Trophoblast cell (in vitro differentiated cells and primary cell): ENCODE results near the gene CCDC38.
"Not testable (repeated sequence)": the region's sequence is repeated elsewhere in the genome, so short reads cannot be mapped to it uniquely, and the experiment has no call there.

Experiments used
- DNase-seq, 2 donors: peaks; one replicate each; pipeline ENCODE4 v3.0.0-alpha.2; 2016
- H2AFZ ChIP-seq: 2 replicates; pipeline ENCODE4 v1.6.1; 2013; ENCODE audit warnings: low read length, moderate library complexity, mild to moderate bottlenecking; ENCODE audit not compliant: insufficient read depth, poor library complexity
- H2AK5ac ChIP-seq: 2 replicates; pipeline ENCODE4 v1.6.1; 2013; ENCODE audit warnings: mild to moderate bottlenecking, low read length
- H2BK120ac ChIP-seq: 2 replicates; pipeline ENCODE4 v1.6.1; 2013; ENCODE audit warnings: low read length, mild to moderate bottlenecking, moderate library complexity; ENCODE audit not compliant: insufficient read depth, poor library complexity
- H2BK12ac ChIP-seq: 2 replicates; pipeline ENCODE4 v1.6.1; 2013; ENCODE audit warnings: mild to moderate bottlenecking, low read length, moderate library complexity
- H2BK5ac ChIP-seq: 2 replicates; pipeline ENCODE4 v1.6.1; 2013; ENCODE audit warnings: low read length, low read depth, moderate library complexity, mild to moderate bottlenecking; ENCODE audit not compliant: poor library complexity
- H3K14ac ChIP-seq: 2 replicates; pipeline ENCODE4 v1.6.1; 2013; ENCODE audit warnings: mild to moderate bottlenecking, low read length
- H3K18ac ChIP-seq: 2 replicates; pipeline ENCODE4 v1.6.1; 2013; ENCODE audit warnings: mild to moderate bottlenecking, low read length
- H3K23ac ChIP-seq: 2 replicates; pipeline ENCODE4 v1.6.1; 2013; ENCODE audit warnings: low read length
- H3K27ac ChIP-seq: 2 replicates; pipeline ENCODE4 v1.5.1; 2013; ENCODE audit warnings: low read depth, mild to moderate bottlenecking, inconsistent platforms, low read length, moderate library complexity
- H3K27me3 ChIP-seq: 2 replicates; pipeline ENCODE4 v1.6.1; 2013; ENCODE audit warnings: inconsistent platforms, mild to moderate bottlenecking, low read length, moderate library complexity; ENCODE audit not compliant: insufficient read depth
- H3K36me3 ChIP-seq, 2 experiments: 1 replicate in 1 of 2; 2 replicates in 1 of 2; pipeline ENCODE4 v1.6.1; 2013; ENCODE audit warnings: low read length in 2 of 2, mild to moderate bottlenecking in 2 of 2, moderate library complexity in 1 of 2; ENCODE audit not compliant: insufficient read depth in 2 of 2, control insufficient read depth in 1 of 2
- H3K4ac ChIP-seq: 2 replicates; pipeline ENCODE4 v1.6.1; 2013; ENCODE audit warnings: low read depth, mild to moderate bottlenecking, low read length, moderate library complexity
- H3K4me1 ChIP-seq, 2 experiments: 1 replicate in 1 of 2; 2 replicates in 1 of 2; pipeline ENCODE4 v1.6.1; 2013; ENCODE audit warnings: low read length in 2 of 2, mild to moderate bottlenecking in 2 of 2, moderate library complexity in 1 of 2; ENCODE audit not compliant: insufficient read depth in 2 of 2, control insufficient read depth in 1 of 2
- H3K4me2 ChIP-seq: 2 replicates; pipeline ENCODE4 v1.6.1; 2013; ENCODE audit warnings: inconsistent platforms, mild to moderate bottlenecking, low read length, moderate library complexity
- H3K4me3 ChIP-seq: 2 replicates; pipeline ENCODE4 v1.5.1; 2013; ENCODE audit warnings: mild to moderate bottlenecking, low read depth, low read length, inconsistent platforms
- H3K79me1 ChIP-seq: one replicate; pipeline ENCODE4 v1.6.1; 2013; ENCODE audit warnings: low read length
- H3K79me2 ChIP-seq: 2 replicates; pipeline ENCODE4 v1.6.1; 2013; ENCODE audit warnings: low read length, mild to moderate bottlenecking; ENCODE audit not compliant: control insufficient read depth, insufficient read depth, poor library complexity
- H3K9ac ChIP-seq: 2 replicates; pipeline ENCODE4 v1.6.1; 2013; ENCODE audit warnings: mild to moderate bottlenecking, low read length
- H3K9me3 ChIP-seq: 2 replicates; pipeline ENCODE4 v1.6.1; 2013; ENCODE audit warnings: low read depth, mild to moderate bottlenecking, control low read depth, inconsistent platforms, low read length; ENCODE audit not compliant: insufficient read depth
- H4K12ac ChIP-seq: 2 replicates; pipeline ENCODE4 v1.6.1; 2013; ENCODE audit warnings: low read depth, mild to moderate bottlenecking, low read length, moderate library complexity
- H4K8ac ChIP-seq: 2 replicates; pipeline ENCODE4 v1.6.1; 2013; ENCODE audit warnings: low read depth, mild to moderate bottlenecking, low read length, moderate library complexity
- H4K91ac ChIP-seq: one replicate; pipeline ENCODE4 v1.6.1; 2013; ENCODE audit warnings: low read depth, mild to moderate bottlenecking, low read length, moderate library complexity
- WGBS: extraction: QIAGEN DNeasy Blood & Tissue Kit; methylation state at CpG from one replicate; pipeline ENCODE4 v1.1.7; 2013; ENCODE audit warnings: missing lambda C conversion rate; ENCODE audit not compliant: insufficient read length, insufficient coverage; ENCODE audit errors: extremely low coverage; 5-methylcytosine and 5-hydroxymethylcytosine counted together

Gene CCDC38

DNA sequence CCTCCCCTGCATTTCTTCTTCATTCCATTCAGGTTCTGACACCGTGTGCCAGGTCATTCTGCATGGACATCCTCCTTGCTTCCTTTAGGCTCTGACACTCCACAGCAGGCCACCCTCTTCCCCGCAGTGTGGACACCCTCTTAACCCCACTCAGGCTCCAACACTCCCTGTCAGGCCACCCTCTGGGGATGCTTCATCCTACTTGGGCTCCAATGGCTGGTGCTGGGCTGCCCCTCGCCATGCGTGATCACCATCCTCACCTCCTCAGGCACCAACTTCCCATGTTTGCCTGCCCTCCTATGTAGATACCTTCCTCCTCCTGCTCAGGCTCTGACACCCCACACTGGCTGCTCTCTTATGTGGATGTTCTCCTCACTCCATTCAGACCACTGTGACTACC lies 90.3 kb downstream of the CCDC38 start:
- Histone ChIP-seq H2AK5ac (no peak overlapping the region), H3K4me2 (no peak overlapping the region), H2BK120ac (no peak overlapping the region), H3K4me1 (no peaks in the 10 kb centered on the region), H3K27me3 (no peaks in the 10 kb centered on the region), H2AFZ (no peak overlapping the region), H3K36me3 (no peaks in the 10 kb centered on the region), H3K4ac (no peak overlapping the region), H4K8ac (no peak overlapping the region), H3K14ac (no peak overlapping the region), H3K9me3 (no peaks in the 10 kb centered on the region), H3K79me2 (no peaks in the 10 kb centered on the region), H4K91ac (no peak overlapping the region), H3K79me1 (no peaks in the 10 kb centered on the region), H2BK12ac (no peak overlapping the region), H2BK5ac (no peak overlapping the region), H3K4me3 (no peak overlapping the region), H3K23ac (no peak overlapping the region), H3K27ac (no peak overlapping the region), H3K18ac (no peak overlapping the region), H3K9ac (no peak overlapping the region), H4K12ac (no peak overlapping the region)
- no peak for DNase-seq
- no CpG with 5 or more reads among the region's 4 CpGs for WGBS

DNA sequence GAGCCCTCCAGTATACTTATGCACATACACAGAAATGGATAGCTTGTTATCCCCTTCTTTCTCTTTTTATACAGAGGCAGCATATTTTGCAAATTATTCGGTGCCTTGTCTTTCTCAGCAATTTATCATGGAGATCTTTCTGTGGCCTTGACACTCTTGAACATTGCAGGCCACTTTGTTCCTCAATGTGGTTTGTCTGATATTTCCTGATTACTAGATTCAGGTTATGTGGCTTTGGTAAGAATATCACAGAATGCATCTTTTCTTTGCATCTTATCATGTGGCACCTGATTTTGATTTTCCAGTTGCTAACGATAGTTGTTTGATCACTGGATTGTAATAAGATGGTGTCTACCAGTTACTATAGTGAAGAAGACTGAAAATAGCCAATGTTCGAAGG lies 90.8 kb downstream of the CCDC38 start:
- Histone ChIP-seq H3K27ac (no peak overlapping the region), H3K23ac (no peak overlapping the region), H4K91ac (no peak overlapping the region), H3K18ac (no peak overlapping the region), H3K4me2 (no peak overlapping the region), H2BK120ac (no peak overlapping the region), H4K12ac (no peak overlapping the region), H2AK5ac (no peak overlapping the region), H3K4me1 (no peaks in the 10 kb centered on the region), H3K27me3 (no peaks in the 10 kb centered on the region), H3K36me3 (no peaks in the 10 kb centered on the region), H3K14ac (no peak overlapping the region), H3K4me3 (no peak overlapping the region), H3K79me1 (no peaks in the 10 kb centered on the region), H3K79me2 (no peaks in the 10 kb centered on the region), H3K9ac (no peak overlapping the region), H3K4ac (no peak overlapping the region), H3K9me3 (no peaks in the 10 kb centered on the region), H2BK12ac (no peak overlapping the region), H4K8ac (no peak overlapping the region), H2AFZ (no peak overlapping the region), H2BK5ac (no peak overlapping the region)
- no peak for DNase-seq
- WGBS: no CpG with 5 or more reads among the region's 3 CpGs

DNA sequence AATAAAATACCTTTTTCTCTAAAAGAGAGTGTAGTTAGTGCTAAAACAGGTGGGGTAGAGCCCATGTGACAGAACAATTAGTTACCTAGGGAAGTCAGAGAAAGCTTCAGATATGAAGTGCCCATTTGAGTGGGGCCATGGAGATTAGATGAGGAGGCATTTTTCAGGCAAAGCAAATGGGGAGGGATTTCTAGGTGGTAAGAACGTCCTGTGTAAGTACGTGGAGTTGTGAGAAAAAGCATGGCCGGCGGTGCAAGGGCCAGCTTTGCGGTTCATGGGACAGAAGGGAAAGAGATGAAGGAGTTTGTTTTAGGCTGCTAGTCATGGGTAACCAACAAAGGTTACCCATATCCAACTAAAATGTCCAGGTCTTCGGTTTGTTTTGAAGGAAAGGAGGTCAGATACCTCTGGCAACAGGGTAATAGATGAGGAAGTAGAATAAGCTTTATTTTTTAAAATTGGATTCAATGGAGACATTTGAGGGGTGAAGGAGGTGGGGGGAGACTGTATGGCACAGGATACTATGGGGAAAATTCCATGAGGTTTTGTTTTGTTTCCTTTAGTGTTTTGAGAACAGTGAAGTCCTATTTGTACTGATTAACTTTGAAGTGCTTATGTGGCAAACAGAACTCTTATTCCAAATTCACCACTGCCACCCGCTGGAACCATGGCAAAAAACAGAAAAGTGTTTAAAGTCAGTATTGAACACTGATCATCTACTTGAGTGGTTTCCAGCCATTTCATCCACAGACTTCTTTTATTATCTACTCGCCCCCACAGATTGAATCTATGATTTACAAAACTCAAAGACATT lies 93.6 kb downstream of the CCDC38 start:
- H3K4me2 ChIP-seq: no peak overlapping the region
- WGBS: no CpG with 5 or more reads among the region's 8 CpGs

DNA sequence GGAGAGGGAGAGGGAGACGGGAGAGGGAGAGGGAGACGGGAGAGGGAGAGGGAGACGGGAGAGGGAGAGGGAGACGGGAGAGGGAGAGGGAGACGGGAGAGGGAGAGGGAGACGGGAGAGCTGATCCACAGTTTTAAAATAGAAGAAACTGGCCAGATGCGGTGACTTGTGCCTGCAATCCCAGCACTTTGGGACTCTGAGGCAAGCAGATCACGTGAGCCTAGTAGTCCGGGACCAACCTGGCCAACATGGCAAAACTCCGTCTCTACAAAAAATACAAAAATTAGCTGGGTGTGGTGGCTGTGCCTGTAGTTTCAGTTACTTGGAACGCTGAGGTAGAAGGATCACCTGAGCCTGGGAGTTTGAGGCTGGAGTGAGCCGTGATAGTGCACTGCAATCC lies 100.0 kb downstream of the CCDC38 start:
- H2BK12ac ChIP-seq, H4K8ac ChIP-seq: not testable (repeated sequence)

More for the DNA sequence above, 93.6 kb downstream of the CCDC38 start:
- H3K4ac ChIP-seq: no peak overlapping the region
- no peak overlapping the region for H3K18ac ChIP-seq
- no peak overlapping the region for H2BK12ac ChIP-seq
- no peaks in the 10 kb centered on the region for H3K79me1 ChIP-seq
- H3K4me3 ChIP-seq: no peak overlapping the region
- H2BK5ac ChIP-seq: no peak overlapping the region
- no peak overlapping the region for H4K8ac ChIP-seq
- DNase-seq: peak; percentile 1 to 26
- no peaks in the 10 kb centered on the region for H3K9me3 ChIP-seq
- no peak overlapping the region for H4K91ac ChIP-seq
- H3K4me1 ChIP-seq: no peaks in the 10 kb centered on the region
- no peak overlapping the region for H3K23ac ChIP-seq
- no peak overlapping the region for H2AK5ac ChIP-seq
- H3K27ac ChIP-seq: no peak overlapping the region
- H2AFZ ChIP-seq: no peak overlapping the region
- H3K14ac ChIP-seq: no peak overlapping the region
- no peaks in the 10 kb centered on the region for H3K79me2 ChIP-seq
- no peak overlapping the region for H4K12ac ChIP-seq
- H3K27me3 ChIP-seq: no peaks in the 10 kb centered on the region
- H2BK120ac ChIP-seq: no peak overlapping the region
- H3K9ac ChIP-seq: no peak overlapping the region
- H3K36me3 ChIP-seq: no peaks in the 10 kb centered on the region

More for the DNA sequence above, 100.0 kb downstream of the CCDC38 start:
- H2BK120ac ChIP-seq, H3K18ac ChIP-seq, H3K23ac ChIP-seq, H2BK5ac ChIP-seq, H3K4ac ChIP-seq, H3K4me1 ChIP-seq, H3K4me2 ChIP-seq, DNase-seq, H3K27me3 ChIP-seq, H4K12ac ChIP-seq, H2AK5ac ChIP-seq, H3K79me1 ChIP-seq, H3K36me3 ChIP-seq, H3K9ac ChIP-seq, H3K79me2 ChIP-seq, H3K14ac ChIP-seq, H3K4me3 ChIP-seq, H3K9me3 ChIP-seq, H4K91ac ChIP-seq, H2AFZ ChIP-seq, H3K27ac ChIP-seq: not testable (repeated sequence)
- WGBS: no CpG with 5 or more reads among the region's 12 CpGs
